Large intestine (tissue), 3 donors: Measurements from ENCODE around the gene MAGEA6. TPM values are rescaled to one million over a fixed set of nuclear protein-coding genes. Genes with fewer than 3 reads are reported as not detected.
"Not testable (repeated sequence)": the region's sequence is repeated elsewhere in the genome, so short reads cannot be mapped to it uniquely, and the experiment has no call there.

Source experiments
- DNase-seq, 2 donors: peaks; one replicate each; pipeline versions ENCODE4 v3.0.0 to v3.0.0-alpha.2; 2013
- H3K27ac ChIP-seq: one replicate; pipeline ENCODE4 v1.5.1; 2013; ENCODE audit warnings: low read length
- H3K27me3 ChIP-seq: 2 replicates; pipeline ENCODE4 v1.6.1; 2013; ENCODE audit warnings: low read length; ENCODE audit not compliant: control insufficient read depth, insufficient read depth
- H3K36me3 ChIP-seq: 2 replicates; pipeline ENCODE4 v1.6.1; 2013; ENCODE audit warnings: low read length; ENCODE audit not compliant: control insufficient read depth, insufficient read depth
- H3K4me1 ChIP-seq: one replicate; pipeline ENCODE4 v1.6.1; 2013; ENCODE audit warnings: low read length; ENCODE audit not compliant: control insufficient read depth, insufficient read depth
- H3K4me3 ChIP-seq: one replicate; pipeline ENCODE4 v1.5.1; 2013; ENCODE audit warnings: low read length
- H3K9me3 ChIP-seq: one replicate; pipeline ENCODE4 v1.6.1; 2013; ENCODE audit warnings: mild to moderate bottlenecking, low read depth, low read length, moderate library complexity; ENCODE audit not compliant: control insufficient read depth
- WGBS: methylation state at CpG from one replicate; pipeline ENCODE4 v1.1.5; 2013; ENCODE audit warnings: low lambda C conversion rate; ENCODE audit not compliant: insufficient coverage; 5-methylcytosine and 5-hydroxymethylcytosine counted together
- polyA plus RNA-seq: library from polyadenylated mRNA; unstranded; fragments of 120-200 nt; gene quantifications from one replicate; pipeline ENCODE4 v1.2.1, GENCODE V29; 2013

The MAGEA6 gene
- polyA plus RNA-seq, 1 donor = not detected

GRCh38 chrX:152766562-152766961, 2.9 kb downstream of the MAGEA6 start:
- H3K27ac ChIP-seq, H3K4me1 ChIP-seq, H3K36me3 ChIP-seq, DNase-seq, H3K27me3 ChIP-seq, H3K9me3 ChIP-seq, H3K4me3 ChIP-seq: not testable (repeated sequence)
- WGBS = no CpG with 5 or more reads among the region's 9 CpGs

GRCh38 chrX:152761582-152761981, 7.9 kb downstream of the MAGEA6 start:
- DNase-seq, H3K4me3 ChIP-seq, H3K9me3 ChIP-seq, H3K27me3 ChIP-seq, H3K36me3 ChIP-seq, H3K27ac ChIP-seq, H3K4me1 ChIP-seq: not testable (repeated sequence)
- no CpG with 5 or more reads among the region's 7 CpGs for WGBS

- not testable (repeated sequence) for H3K4me1 ChIP-seq, H3K9me3 ChIP-seq
- no CpG with 5 or more reads among the region's 7 CpGs for WGBS
Measured at GRCh38 chrX:152759544-152759943, 9.9 kb downstream of the MAGEA6 start.

GRCh38 chrX:152758918-152759317, 10.6 kb downstream of the MAGEA6 start, which contains the start of gene CSAG3:
TSS of gene CSAG3 (plus strand) at chrX:152759218.
- no CpG with 5 or more reads among the region's 2 CpGs for WGBS
- H3K27me3 ChIP-seq, H3K4me3 ChIP-seq: not testable (repeated sequence)

More at GRCh38 chrX:152759544-152759943, 9.9 kb downstream of the MAGEA6 start:
- H3K27ac ChIP-seq, H3K4me3 ChIP-seq, H3K36me3 ChIP-seq, DNase-seq, H3K27me3 ChIP-seq: not testable (repeated sequence)

GRCh38 chrX:152754871-152755270, 14.6 kb downstream of the MAGEA6 start:
- not testable (repeated sequence) for H3K4me1 ChIP-seq, H3K36me3 ChIP-seq, DNase-seq, H3K27ac ChIP-seq, H3K4me3 ChIP-seq, H3K27me3 ChIP-seq, H3K9me3 ChIP-seq
- WGBS = no CpG with 5 or more reads among the region's 5 CpGs

More at GRCh38 chrX:152758918-152759317, 10.6 kb downstream of the MAGEA6 start, which contains the start of gene CSAG3:
- H3K9me3 ChIP-seq, DNase-seq, H3K36me3 ChIP-seq, H3K4me1 ChIP-seq, H3K27ac ChIP-seq: not testable (repeated sequence)

- not testable (repeated sequence) for H3K4me1 ChIP-seq, H3K4me3 ChIP-seq, H3K27ac ChIP-seq, DNase-seq, H3K9me3 ChIP-seq, H3K27me3 ChIP-seq, H3K36me3 ChIP-seq
- no CpG with 5 or more reads among the region's 35 CpGs for WGBS
Measured at GRCh38 chrX:152753686-152754650, 15.5 kb downstream of the MAGEA6 start, which contains the start of gene MAGEA2. TSS of gene MAGEA2 (minus strand) at chrX:152753842. CDS start at chrX:152751363, 2,479 bp downstream.

- no peak overlapping the region for H3K4me3 ChIP-seq
- no CpG with 5 or more reads among the region's 5 CpGs for WGBS
- H3K36me3 ChIP-seq = no peaks in the 10 kb centered on the region
- H3K27ac ChIP-seq = no peak overlapping the region
- no peak for DNase-seq
- H3K27me3 ChIP-seq = no peaks in the 10 kb centered on the region
- no peaks in the 10 kb centered on the region for H3K9me3 ChIP-seq
- H3K4me1 ChIP-seq = no peaks in the 10 kb centered on the region
Measured at GRCh38 chrX:152738560-152738959, 30.9 kb downstream of the MAGEA6 start.

GRCh38 chrX:152736528-152736927, 33.0 kb downstream of the MAGEA6 start:
- H3K27ac ChIP-seq, H3K27me3 ChIP-seq, H3K4me1 ChIP-seq, H3K4me3 ChIP-seq, H3K9me3 ChIP-seq, DNase-seq, H3K36me3 ChIP-seq: not testable (repeated sequence)
- no CpG with 5 or more reads among the region's 12 CpGs for WGBS

- Histone ChIP-seq H3K9me3 (no peaks in the 10 kb centered on the region), H3K36me3 (no peaks in the 10 kb centered on the region), H3K4me1 (no peaks in the 10 kb centered on the region), H3K27ac (no peak overlapping the region), H3K27me3 (no peaks in the 10 kb centered on the region), H3K4me3 (no peak overlapping the region)
- no peak for DNase-seq
- WGBS = no CpG with 5 or more reads among the region's 12 CpGs
Measured at GRCh38 chrX:152735860-152736511, 33.5 kb downstream of the MAGEA6 start.

GRCh38 chrX:152735101-152735500, 34.4 kb downstream of the MAGEA6 start:
- Histone ChIP-seq H3K9me3 (no peaks in the 10 kb centered on the region), H3K4me3 (no peak overlapping the region), H3K27me3 (no peaks in the 10 kb centered on the region), H3K27ac (no peak overlapping the region), H3K36me3 (no peaks in the 10 kb centered on the region), H3K4me1 (no peaks in the 10 kb centered on the region)
- WGBS = no CpG with 5 or more reads among the region's 2 CpGs
- DNase-seq = no peak
